ENCODE data around the gene RNASE13. TPM values are rescaled to one million over a fixed set of nuclear protein-coding genes. Genes with fewer than 3 reads are reported as not detected.

Gene RNASE13
- total RNA-seq, 1 experiment from 2014 or later: not detected

- intact Hi-C loops (cut with micrococcal nuclease): loop anchor here (5.0 to 10.0 kb wide), 2 partner anchors 65 to 488 kb away; no protein-coding TSS in a partner anchor
- Mint-ChIP-seq H3K4me3 (ENCODE audit: unreplicated experiment) (peak overlapping the region; percentile 83), H3K36me3 (ENCODE audit: insufficient read depth, unreplicated experiment) (peaks cover 12% of the 10 kb centered on the region), H3K27me3 (ENCODE audit: insufficient read depth, unreplicated experiment) (peaks cover 11% of the 10 kb centered on the region), H3K27ac (ENCODE audit: low read depth, unreplicated experiment) (peak overlapping the region; percentile 54), H3K4me1 (ENCODE audit: insufficient read depth, unreplicated experiment) (peaks cover 26% of the 10 kb centered on the region), H3K9me3 (ENCODE audit: unreplicated experiment) (no peaks in the 10 kb centered on the region)
- no peak for TF ChIP-seq CTCF (IDR thresholded peaks at IDR 0.05; ENCODE audit: unreplicated experiment)
- ChIA-PET POLR2A (interaction anchor here (1.5 to 3.7 kb wide), 3 partner anchors 17 to 55 kb away, joined by 4 to 38 read pairs (median 9); no protein-coding TSS in a partner anchor), CTCF (interaction anchor here (0.7 to 5.3 kb wide), 17 partner anchors 12 to 396 kb away, joined by 3 to 127 read pairs (median 11); partner anchors contain the start of genes RNASE7 and TMEM253)
- no peak for DNase-seq (ENCODE audit: unreplicated experiment)
- BruUV-seq (replicated peaks): no TSS peak
Observed at GRCh38 chr14:21069388-21070082, 34.9 kb upstream of the RNASE13 start.

DNA sequence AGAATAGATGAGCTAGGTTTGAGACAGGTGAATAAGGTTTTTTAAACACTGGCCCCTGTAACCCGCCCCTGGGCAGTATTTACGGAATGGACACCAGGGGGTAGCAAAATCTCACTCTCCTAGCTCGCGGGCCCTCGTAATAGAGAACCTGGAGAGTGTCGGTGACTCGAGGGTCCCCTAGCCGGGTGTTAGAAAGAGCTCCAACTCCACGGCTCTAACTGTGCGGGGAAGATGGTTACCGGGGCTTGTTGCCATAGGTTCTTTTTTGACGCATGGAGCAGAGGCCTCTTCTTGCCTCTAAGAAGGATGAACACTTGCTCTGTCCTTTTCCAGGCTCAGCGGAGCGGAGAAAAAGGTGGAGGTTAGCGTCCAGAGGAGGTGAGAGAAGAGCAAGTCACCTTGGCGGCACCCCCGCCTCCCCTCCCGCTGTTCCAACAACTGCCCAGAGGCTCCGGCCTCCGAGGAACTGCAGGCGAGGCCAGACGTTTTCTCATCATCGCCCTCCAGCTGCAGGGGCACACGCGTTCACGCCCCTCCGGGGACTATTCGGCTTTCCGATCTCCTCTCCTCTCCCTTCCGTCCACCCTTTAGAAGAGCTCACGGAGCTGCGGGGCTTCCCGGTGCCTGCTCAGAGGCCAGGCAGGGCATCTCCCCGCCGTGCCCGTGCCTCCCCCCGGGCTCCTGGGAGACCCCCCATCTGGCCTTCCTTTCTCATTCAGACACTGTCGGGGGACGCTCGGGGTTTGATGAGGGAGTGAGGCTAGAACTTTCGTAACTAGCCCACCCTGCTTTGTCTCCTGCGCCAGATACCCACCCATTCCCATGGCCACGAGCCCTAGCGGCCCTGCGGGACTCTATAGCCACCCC lies 34.1 kb upstream of the RNASE13 start:
- H3K27me3 Mint-ChIP-seq (ENCODE audit: insufficient read depth, unreplicated experiment): peaks cover 11% of the 10 kb centered on the region
- POLR2A ChIA-PET: interaction anchor here (0.6 to 1.2 kb wide), 7 partner anchors 17 to 39 kb away, joined by 3 to 8 read pairs (median 4); no protein-coding TSS in a partner anchor

GRCh38 chr14:21066882-21067502 lies 32.4 kb upstream of the RNASE13 start:
- no peak overlapping the region for H3K4me3 Mint-ChIP-seq (ENCODE audit: unreplicated experiment)
- CTCF ChIA-PET: interaction anchor here (0.6 to 4.8 kb wide), 27 partner anchors 9 to 995 kb away, joined by 3 to 127 read pairs (median 4); partner anchors contain the start of genes NDRG2, RNASE7 and TMEM253
- H3K27ac Mint-ChIP-seq (ENCODE audit: low read depth, unreplicated experiment): no peak overlapping the region
- POLR2A ChIA-PET: interaction anchor here (0.8 to 2.6 kb wide), 4 partner anchors 9 to 38 kb away, joined by 3 to 14 read pairs (median 6); partner anchors contain the start of gene RNASE8
- DNase-seq (ENCODE audit: unreplicated experiment): peak; percentile 36
- intact Hi-C loops (cut with micrococcal nuclease): loop anchor here (1.0 to 10.0 kb wide), 4 partner anchors 25 to 490 kb away; no protein-coding TSS in a partner anchor
- no peaks in the 10 kb centered on the region for H3K9me3 Mint-ChIP-seq (ENCODE audit: unreplicated experiment)
- H3K36me3 Mint-ChIP-seq (ENCODE audit: insufficient read depth, unreplicated experiment): peaks cover 5% of the 10 kb centered on the region
- H3K27me3 Mint-ChIP-seq (ENCODE audit: insufficient read depth, unreplicated experiment): peaks cover 11% of the 10 kb centered on the region
- peaks cover 18% of the 10 kb centered on the region for H3K4me1 Mint-ChIP-seq (ENCODE audit: insufficient read depth, unreplicated experiment)
- BruUV-seq (replicated peaks): no TSS peak
- peak; percentile 37 for TF ChIP-seq CTCF (IDR thresholded peaks at IDR 0.05; ENCODE audit: unreplicated experiment)

More for the DNA sequence above, 34.1 kb upstream of the RNASE13 start:
- H3K9me3 Mint-ChIP-seq (ENCODE audit: unreplicated experiment): no peaks in the 10 kb centered on the region
- CTCF ChIA-PET: interaction anchor here (0.6 to 4.8 kb wide), 23 partner anchors 13 to 640 kb away, joined by 3 to 127 read pairs (median 3); partner anchors contain the start of genes RNASE7 and TMEM253
- intact Hi-C loops (cut with micrococcal nuclease): loop anchor here (1.0 to 10.0 kb wide), 3 partner anchors 36 to 489 kb away; no protein-coding TSS in a partner anchor
- no TSS peak for BruUV-seq (replicated peaks)
- H3K4me3 Mint-ChIP-seq (ENCODE audit: unreplicated experiment): peak overlapping the region; percentile 83
- peaks cover 26% of the 10 kb centered on the region for H3K4me1 Mint-ChIP-seq (ENCODE audit: insufficient read depth, unreplicated experiment)
- DNase-seq (ENCODE audit: unreplicated experiment): peak; percentile 64
- TF ChIP-seq CTCF (IDR thresholded peaks at IDR 0.05; ENCODE audit: unreplicated experiment): peak; percentile 24
- H3K36me3 Mint-ChIP-seq (ENCODE audit: insufficient read depth, unreplicated experiment): peaks cover 12% of the 10 kb centered on the region
- no peak overlapping the region for H3K27ac Mint-ChIP-seq (ENCODE audit: low read depth, unreplicated experiment)
